ENCODE data around the gene SUMO2.

DNA sequence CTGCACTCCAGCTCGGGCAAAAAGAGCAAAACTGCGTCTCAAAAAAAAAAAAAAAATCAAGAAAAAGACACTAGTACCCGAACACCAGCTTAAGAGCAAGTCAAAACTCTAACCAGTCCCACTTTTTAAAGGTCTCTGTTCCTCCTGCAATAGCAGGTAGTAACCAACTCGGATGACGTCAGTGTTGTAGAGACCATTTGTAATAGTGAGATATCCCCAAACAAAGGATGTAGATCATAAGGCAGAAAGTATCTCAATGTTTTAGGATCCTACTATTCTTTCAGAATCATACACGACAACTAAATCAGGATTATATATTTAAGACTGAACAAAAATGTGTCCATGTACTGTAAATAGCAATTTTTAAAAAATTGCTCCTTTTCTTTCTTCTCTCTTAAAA, 30.8 kb downstream of the SUMO2 start:
- TF ChIP-seq CTCF (IDR thresholded peaks at IDR 0.05; ENCODE audit: low read depth, low read length, poor library complexity, severe bottlenecking) (no peak), EZH2phosphoT487 (IDR thresholded peaks at IDR 0.05; ENCODE audit: borderline replicate concordance, low read length) (no peak)

Data from DOHH2 (cell line).